ENCODE data around the gene VASP.

GRCh38 chr19:45567609-45568008, 60.3 kb downstream of the VASP start:
- TF ChIP-seq CEBPB (IDR thresholded peaks at IDR 0.05), result no peak
- TF ChIP-seq RAD21 (IDR thresholded peaks at IDR 0.05; ENCODE audit: low read depth), result no peak
- TF ChIP-seq, protein P1, sequence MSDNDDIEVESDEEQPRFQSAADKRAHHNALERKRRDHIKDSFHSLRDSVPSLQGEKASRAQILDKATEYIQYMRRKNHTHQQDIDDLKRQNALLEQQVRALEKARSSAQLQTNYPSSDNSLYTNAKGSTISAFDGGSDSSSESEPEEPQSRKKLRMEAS (IDR thresholded peaks at IDR 0.05), result no peak
- no peak for TF ChIP-seq YY1 (IDR thresholded peaks at IDR 0.05; ENCODE audit: low read depth)
- TF ChIP-seq TAF1 (IDR thresholded peaks at IDR 0.05; ENCODE audit: low read depth), result no peak
- no peak for TF ChIP-seq CREB1 (IDR thresholded peaks at IDR 0.05; ENCODE audit: low read depth)
- TF ChIP-seq EP300 (IDR thresholded peaks at IDR 0.05; ENCODE audit: borderline replicate concordance), result no peak
- TF ChIP-seq FOXM1 (IDR thresholded peaks at IDR 0.05; ENCODE audit: borderline replicate concordance, low read depth), result no peak
- TF ChIP-seq TCF12 (IDR thresholded peaks at IDR 0.05; ENCODE audit: low read depth), result no peak
- TF ChIP-seq, protein P2, sequence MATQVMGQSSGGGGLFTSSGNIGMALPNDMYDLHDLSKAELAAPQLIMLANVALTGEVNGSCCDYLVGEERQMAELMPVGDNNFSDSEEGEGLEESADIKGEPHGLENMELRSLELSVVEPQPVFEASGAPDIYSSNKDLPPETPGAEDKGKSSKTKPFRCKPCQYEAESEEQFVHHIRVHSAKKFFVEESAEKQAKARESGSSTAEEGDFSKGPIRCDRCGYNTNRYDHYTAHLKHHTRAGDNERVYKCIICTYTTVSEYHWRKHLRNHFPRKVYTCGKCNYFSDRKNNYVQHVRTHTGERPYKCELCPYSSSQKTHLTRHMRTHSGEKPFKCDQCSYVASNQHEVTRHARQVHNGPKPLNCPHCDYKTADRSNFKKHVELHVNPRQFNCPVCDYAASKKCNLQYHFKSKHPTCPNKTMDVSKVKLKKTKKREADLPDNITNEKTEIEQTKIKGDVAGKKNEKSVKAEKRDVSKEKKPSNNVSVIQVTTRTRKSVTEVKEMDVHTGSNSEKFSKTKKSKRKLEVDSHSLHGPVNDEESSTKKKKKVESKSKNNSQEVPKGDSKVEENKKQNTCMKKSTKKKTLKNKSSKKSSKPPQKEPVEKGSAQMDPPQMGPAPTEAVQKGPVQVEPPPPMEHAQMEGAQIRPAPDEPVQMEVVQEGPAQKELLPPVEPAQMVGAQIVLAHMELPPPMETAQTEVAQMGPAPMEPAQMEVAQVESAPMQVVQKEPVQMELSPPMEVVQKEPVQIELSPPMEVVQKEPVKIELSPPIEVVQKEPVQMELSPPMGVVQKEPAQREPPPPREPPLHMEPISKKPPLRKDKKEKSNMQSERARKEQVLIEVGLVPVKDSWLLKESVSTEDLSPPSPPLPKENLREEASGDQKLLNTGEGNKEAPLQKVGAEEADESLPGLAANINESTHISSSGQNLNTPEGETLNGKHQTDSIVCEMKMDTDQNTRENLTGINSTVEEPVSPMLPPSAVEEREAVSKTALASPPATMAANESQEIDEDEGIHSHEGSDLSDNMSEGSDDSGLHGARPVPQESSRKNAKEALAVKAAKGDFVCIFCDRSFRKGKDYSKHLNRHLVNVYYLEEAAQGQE (IDR thresholded peaks at IDR 0.05; ENCODE audit: low read depth), result no peak
- TF ChIP-seq TEAD4 (IDR thresholded peaks at IDR 0.05), result no peak
